GM19468 (cell line): ENCODE results near the gene LRIG1.

Experiments
- ATAC-seq: cut with Tn5 transposase; IDR thresholded peaks from one replicate; pipeline ENCODE4 v1.9.1; 2021; ENCODE audit warnings: mild to moderate bottlenecking, moderate library complexity, moderate number of reproducible peaks; ENCODE audit not compliant: unreplicated experiment; ENCODE audit errors: extremely low read depth

Gene LRIG1

GRCh38 chr3:66473692-66474091 lies 27.1 kb downstream of the LRIG1 start:
- no peak for ATAC-seq

DNA sequence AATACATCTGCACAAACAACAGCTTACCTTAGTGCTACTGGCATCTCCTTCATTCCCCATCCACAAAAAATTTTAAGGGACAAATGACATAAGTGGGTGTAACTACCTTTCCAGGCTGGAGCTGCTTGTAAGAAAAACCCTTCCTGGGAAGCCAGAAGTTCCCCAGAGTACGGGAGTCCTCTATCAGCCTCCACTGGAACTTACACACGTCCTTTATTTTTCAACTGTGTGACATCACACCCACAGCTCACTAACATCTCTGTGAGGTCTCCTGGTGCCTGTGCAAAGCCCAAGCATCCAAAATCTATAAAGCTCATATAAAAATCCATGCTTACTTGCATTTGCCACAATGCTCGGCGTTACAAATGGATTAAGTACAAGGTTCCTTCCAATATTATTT lies 27.6 kb downstream of the LRIG1 start:
- ATAC-seq: no peak

GRCh38 chr3:66472313-66473134 lies 28.3 kb downstream of the LRIG1 start:
- ATAC-seq: peak; percentile 62

GRCh38 chr3:66470956-66471686 lies 29.7 kb downstream of the LRIG1 start:
- no peak for ATAC-seq

- no peak for ATAC-seq
Observed at GRCh38 chr3:66470285-66470684, 30.5 kb downstream of the LRIG1 start.

DNA sequence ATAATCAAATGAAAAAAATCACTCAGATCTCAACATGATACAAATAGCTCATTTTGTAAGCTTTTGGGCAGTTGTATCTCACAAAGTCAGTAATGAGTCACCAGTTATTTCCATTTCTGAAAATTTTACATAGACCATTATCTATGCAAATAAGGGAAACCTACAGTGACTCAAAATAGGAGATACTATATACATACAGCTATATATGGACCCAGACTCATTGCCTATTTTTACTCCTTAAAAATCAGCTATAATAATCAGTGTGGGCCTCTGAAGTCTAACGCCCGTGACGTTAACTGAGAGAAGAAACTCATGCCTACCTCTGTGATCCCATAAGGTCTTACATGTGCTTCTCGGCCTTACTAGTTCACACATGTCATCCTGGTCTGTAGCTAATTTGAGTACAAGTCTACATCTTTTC lies 31.6 kb downstream of the LRIG1 start:
- peak; percentile 67 for ATAC-seq

- no peak for ATAC-seq
Observed at GRCh38 chr3:66467996-66468735, 32.7 kb downstream of the LRIG1 start.

DNA sequence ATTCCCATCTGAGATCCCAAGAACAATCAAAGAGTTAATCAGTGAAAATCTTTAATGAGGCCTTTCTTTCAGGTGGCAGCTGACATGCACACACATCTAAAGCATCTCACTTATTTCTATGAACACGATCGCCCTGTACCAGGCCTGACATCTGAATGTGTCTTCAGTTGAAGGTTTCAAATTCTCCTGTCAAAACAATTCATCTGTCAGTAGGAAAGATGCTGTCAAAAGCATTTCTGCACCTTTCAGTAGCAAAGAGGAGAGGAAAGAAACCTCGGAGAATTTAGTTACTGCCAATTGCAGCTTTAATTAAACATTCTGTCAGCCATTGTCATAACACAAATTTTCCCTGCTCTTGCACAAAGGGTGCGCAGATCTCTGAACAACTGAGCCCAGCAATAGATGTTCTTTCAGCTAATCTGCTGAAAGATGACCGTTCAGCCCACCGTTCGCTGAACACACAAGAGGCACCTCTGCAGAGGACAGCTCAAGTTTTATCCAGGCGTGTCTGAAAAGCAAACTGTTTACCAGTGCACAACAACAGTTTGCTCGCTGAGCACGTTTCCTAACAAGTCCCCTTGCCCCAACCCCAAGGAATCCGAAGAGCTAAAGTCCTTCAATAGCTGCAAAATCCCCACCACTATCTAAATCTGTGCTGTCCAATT lies 34.1 kb downstream of the LRIG1 start:
- no peak for ATAC-seq

DNA sequence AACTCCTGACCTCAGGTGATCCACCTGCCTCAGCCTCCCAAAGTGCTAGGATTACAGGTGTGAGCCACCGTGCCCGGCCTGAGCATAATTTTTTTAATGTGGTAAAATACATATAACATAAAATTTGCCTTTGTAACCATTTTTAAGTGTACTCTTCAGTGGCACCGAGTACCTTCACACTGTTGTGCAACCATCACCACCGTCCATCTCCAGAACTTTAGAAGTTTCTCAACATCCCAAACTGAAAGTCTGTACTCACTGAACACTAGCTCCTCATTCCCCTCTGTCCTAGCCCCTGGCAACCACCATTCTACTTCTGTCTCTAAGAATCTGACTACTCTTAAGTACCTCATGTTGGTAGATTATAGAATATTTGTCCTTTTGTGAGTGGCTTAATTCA lies 35.2 kb downstream of the LRIG1 start:
- no peak for ATAC-seq

DNA sequence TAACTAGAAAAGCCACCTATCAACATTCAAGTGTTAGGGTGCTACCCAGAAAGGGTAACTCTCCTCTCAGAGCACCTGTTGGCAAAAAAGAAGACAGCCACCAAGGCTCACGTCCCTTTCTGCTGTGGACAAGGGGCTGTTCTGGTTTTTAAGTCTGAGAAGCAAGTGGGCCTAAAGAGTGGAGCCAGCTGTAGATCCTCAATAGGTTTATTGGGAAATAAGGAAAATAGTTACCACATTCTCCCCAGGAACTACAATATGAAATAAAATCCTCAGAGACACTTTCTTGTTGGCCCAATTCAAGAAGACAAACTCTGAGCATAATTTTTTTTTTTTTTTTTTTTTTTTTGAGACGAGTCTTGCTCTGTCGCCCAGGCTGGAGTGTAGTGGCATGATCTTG lies 35.8 kb downstream of the LRIG1 start:
- ATAC-seq: no peak

DNA sequence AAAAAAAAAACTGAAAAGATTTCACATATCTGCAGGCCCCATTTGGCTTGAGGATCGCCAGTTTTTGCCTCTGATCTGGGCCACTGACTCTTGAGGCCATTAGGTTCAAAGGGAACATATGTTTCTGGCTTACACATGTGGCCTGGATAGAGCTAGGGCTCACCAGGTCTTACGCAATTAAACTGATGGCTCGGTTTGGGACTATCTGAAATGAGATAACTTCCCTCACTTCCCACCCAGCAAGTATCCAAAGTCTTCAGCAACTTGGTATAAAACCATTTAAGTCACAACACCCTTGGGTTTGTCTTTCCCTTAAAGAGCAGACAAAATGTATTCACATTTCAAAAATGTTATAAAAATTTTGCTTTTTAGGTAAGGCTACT lies 36.3 kb downstream of the LRIG1 start:
- ATAC-seq: no peak

- no peak for ATAC-seq
Observed at GRCh38 chr3:66463730-66464511, 36.9 kb downstream of the LRIG1 start.

DNA sequence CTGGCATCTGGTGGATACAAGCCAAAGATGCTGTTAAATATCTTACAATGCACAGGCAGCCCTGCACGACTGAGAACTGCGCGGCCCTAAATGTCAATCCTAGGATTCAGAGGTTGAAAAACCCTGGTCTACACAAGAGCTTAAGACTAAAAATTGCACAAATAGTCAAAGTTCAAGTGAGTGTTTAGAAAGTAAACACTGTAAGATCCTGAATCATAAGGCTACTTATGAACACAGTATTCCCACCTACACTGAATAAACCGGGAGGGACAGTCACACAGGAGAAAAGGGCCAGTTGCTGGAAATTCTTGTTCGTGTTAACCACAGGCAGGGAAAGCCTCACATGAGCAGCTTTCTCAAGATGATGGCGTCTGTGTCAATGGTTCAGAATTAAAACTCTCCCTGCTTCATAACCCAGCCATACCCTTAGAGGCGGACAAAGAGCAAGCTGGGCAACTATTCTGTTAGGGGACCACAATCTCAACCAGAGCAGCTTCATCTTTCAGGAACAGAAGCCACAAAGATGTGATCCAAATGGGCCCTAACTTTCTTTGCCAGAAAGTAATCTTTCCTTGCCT lies 37.7 kb downstream of the LRIG1 start:
- no peak for ATAC-seq

DNA sequence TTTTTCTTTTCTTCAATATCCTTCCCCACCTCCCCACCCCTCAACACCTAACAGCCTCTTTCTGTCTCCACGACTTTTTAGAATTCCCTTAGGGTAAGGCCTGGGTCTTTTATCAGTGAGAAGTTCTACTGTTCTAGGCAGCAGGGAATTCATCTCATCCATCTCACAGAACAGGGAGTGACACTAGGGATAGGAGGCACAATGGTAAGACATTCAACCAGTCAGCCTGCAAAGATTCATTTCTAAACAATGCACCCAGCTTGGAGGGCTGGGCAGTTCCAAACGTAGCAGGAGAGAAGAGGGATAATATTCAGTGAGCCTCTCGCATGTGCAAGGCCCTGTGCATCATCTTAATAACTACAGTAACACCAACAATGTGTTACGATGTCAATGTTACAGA lies 43.6 kb downstream of the LRIG1 start:
- ATAC-seq: no peak

GRCh38 chr3:66456711-66457173 lies 44.1 kb downstream of the LRIG1 start:
- ATAC-seq: no peak

DNA sequence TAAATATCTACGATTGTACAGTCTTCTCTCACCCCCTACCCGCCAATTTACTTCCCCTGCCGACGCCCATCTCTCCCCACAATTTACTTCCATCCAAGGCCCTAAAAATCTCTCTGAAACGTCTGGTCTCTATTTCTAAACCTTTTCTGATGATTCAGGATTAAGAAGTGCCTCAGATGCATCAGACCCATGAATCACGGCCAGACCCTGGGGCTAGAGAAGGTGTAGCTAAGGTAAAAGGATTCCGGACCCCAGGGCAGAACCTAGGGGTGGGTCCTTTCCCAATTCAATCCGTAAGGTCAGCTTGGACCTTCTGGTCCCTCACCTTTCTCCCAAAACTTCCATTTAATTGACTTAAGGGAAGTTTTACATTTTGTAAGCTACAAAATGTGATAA lies 46.4 kb downstream of the LRIG1 start:
- ATAC-seq: no peak

GRCh38 chr3:66453651-66454463 lies 47.0 kb downstream of the LRIG1 start:
- no peak for ATAC-seq

DNA sequence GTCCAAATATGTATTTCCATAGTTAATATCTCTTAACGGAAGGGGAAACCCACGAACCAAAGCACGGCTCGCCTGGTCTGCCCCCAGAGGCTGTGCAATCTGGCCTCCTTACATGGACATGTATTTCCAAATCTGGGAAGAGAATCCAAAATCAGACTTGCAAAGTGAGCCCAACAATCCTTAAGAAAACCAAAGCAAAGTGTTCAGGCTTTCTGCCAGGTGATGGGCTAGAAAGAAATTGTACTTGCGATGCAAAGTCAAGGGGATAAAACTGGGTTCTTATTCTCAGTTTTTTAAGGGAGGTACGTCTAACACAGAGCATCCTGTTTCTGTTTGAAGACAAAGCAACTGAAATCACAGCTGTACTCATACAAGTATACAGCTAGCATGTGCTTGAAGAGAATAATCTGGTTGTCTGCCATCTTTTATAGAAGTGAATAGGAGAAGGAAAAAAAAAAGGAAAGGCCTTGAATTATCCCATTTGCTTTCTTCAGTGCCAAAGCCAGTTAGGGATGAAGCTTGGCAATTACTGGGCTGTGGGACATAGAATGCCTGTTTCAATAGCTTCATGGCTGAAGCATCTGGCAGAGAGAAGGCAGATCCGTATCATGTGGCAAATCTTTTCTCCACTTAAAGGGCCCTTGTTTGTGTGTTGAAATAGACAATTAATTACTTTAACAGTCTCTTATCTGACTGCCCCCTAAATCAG lies 48.4 kb downstream of the LRIG1 start:
- ATAC-seq: no peak
